WTC11 (cell line): ENCODE data around the gene ELOVL5. TPM values are rescaled to one million over a fixed set of nuclear protein-coding genes. Genes with fewer than 3 reads are reported as not detected.

ENCODE experiments used
- ATAC-seq: fragments of 200-7000 bp; cut with Tn5 transposase; 2 replicates; pipeline ENCODE4 v1.10.0; 2021; ENCODE audit warnings: mild to moderate bottlenecking, moderate library complexity
- CTCF ChIA-PET: fragments of 300-600 bp; sonication (Branson Sonifier 250); formaldehyde crosslinking; loops from one replicate; lab custom pipeline; 2021; ENCODE audit warnings: antibody characterized with exemption; lab: Charles Lee
- POLR2A ChIA-PET: fragments of 350-600 bp; sonication (Branson Sonifier 250); formaldehyde crosslinking; loops from one replicate; lab custom pipeline; 2021; ENCODE audit warnings: antibody characterized with exemption; lab: Charles Lee
- DNase-seq: peaks from one replicate; pipeline ENCODE4 v3.0.0; 2021; ENCODE audit warnings: low spot score
- H3K27ac Mint-ChIP-seq: 2 replicates; pipeline ENCODE4 v1.8.0; 2021; ENCODE audit warnings: mixed read lengths
- H3K27me3 Mint-ChIP-seq: 2 replicates; pipeline ENCODE4 v1.8.0; 2021; ENCODE audit warnings: low read depth, mild to moderate bottlenecking, moderate library complexity, mixed read lengths
- H3K36me3 Mint-ChIP-seq: 2 replicates; pipeline ENCODE4 v1.8.0; 2021; ENCODE audit warnings: mixed read lengths
- H3K4me1 Mint-ChIP-seq: 2 replicates; pipeline ENCODE4 v1.8.0; 2022; ENCODE audit warnings: mixed read lengths
- H3K4me3 Mint-ChIP-seq: 2 replicates; pipeline ENCODE4 v1.8.0; 2021; ENCODE audit warnings: mild to moderate bottlenecking, moderate library complexity, mixed read lengths
- H3K9me3 Mint-ChIP-seq: 2 replicates; pipeline ENCODE4 v1.8.0; 2021; ENCODE audit warnings: mixed read lengths
- ATF1 ChIP-seq: sonication (generic); formaldehyde crosslinking; IDR thresholded peaks from 2 replicates; pipeline ENCODE4 v1.8.1; 2023; ENCODE audit warnings: mild to moderate bottlenecking, moderate library complexity, missing genetic modification reagents
- CBFB ChIP-seq: sonication (generic); formaldehyde crosslinking; IDR thresholded peaks from 2 replicates; pipeline ENCODE4 v1.8.1; 2022; ENCODE audit warnings: mild to moderate bottlenecking, low read depth, missing genetic modification reagents
- CDX4 ChIP-seq: fragments of 250-450 bp; sonication (Bioruptor Pico); IDR thresholded peaks from 2 replicates; pipeline ENCODE4 v1.9.0; 2021; ENCODE audit warnings: moderate library complexity, mild to moderate bottlenecking, inconsistent platforms, borderline replicate concordance
- E2F1 ChIP-seq: sonication (generic); formaldehyde crosslinking; IDR thresholded peaks from 2 replicates; pipeline ENCODE4 v1.8.0; 2022; ENCODE audit warnings: mild to moderate bottlenecking, missing genetic modification reagents
- ELF4 ChIP-seq: sonication (generic); formaldehyde crosslinking; IDR thresholded peaks from 2 replicates; pipeline ENCODE4 v1.8.1; 2022; ENCODE audit warnings: low read depth, mild to moderate bottlenecking, moderate library complexity, missing genetic modification reagents
- EMX1 ChIP-seq: fragments of 250-450 bp; sonication (Bioruptor Pico); IDR thresholded peaks from 2 replicates; pipeline ENCODE4 v1.8.0; 2021; ENCODE audit warnings: mild to moderate bottlenecking
- ERG ChIP-seq: fragments of 250-450 bp; sonication (Bioruptor Pico); IDR thresholded peaks from 2 replicates; pipeline ENCODE4 v1.8.0; 2021; ENCODE audit warnings: mild to moderate bottlenecking
- ETV6 ChIP-seq: sonication (generic); formaldehyde crosslinking; IDR thresholded peaks from 2 replicates; pipeline ENCODE4 v1.8.1; 2022; ENCODE audit warnings: mild to moderate bottlenecking, missing genetic modification reagents
- FOXP1 ChIP-seq: sonication (generic); formaldehyde crosslinking; IDR thresholded peaks from 2 replicates; pipeline ENCODE4 v1.8.0; 2022; ENCODE audit warnings: missing genetic modification reagents, mild to moderate bottlenecking, moderate library complexity, borderline replicate concordance
- FOXP4 ChIP-seq: sonication (generic); formaldehyde crosslinking; IDR thresholded peaks from 2 replicates; pipeline ENCODE4 v1.8.0; 2022; ENCODE audit warnings: mild to moderate bottlenecking, missing genetic modification reagents
- KAT7 ChIP-seq: sonication (generic); formaldehyde crosslinking; IDR thresholded peaks from 2 replicates; pipeline ENCODE4 v1.8.1; 2023; ENCODE audit warnings: missing genetic modification reagents, mild to moderate bottlenecking, borderline replicate concordance
- MLX ChIP-seq: sonication (generic); formaldehyde crosslinking; IDR thresholded peaks from 2 replicates; pipeline ENCODE4 v1.8.1; 2023; ENCODE audit warnings: mild to moderate bottlenecking, missing genetic modification reagents, moderate library complexity
- MYBL2 ChIP-seq: sonication (generic); formaldehyde crosslinking; IDR thresholded peaks from 2 replicates; pipeline ENCODE4 v1.8.1; 2023; ENCODE audit warnings: mild to moderate bottlenecking, moderate library complexity, missing genetic modification reagents
- NFATC4 ChIP-seq: fragments of 250-450 bp; sonication (Bioruptor Pico); IDR thresholded peaks from 2 replicates; pipeline ENCODE4 v1.9.0; 2021; ENCODE audit warnings: mild to moderate bottlenecking
- NFYB ChIP-seq: sonication (generic); formaldehyde crosslinking; conservative IDR thresholded peaks from 2 replicates; pipeline ENCODE4 v1.8.0; 2022; ENCODE audit warnings: low read depth, missing genetic modification reagents
- OVOL2 ChIP-seq: fragments of 250-450 bp; sonication (Bioruptor Pico); IDR thresholded peaks from 2 replicates; pipeline ENCODE4 v1.9.0; 2021; ENCODE audit warnings: mild to moderate bottlenecking, borderline replicate concordance
- RELA ChIP-seq: sonication (generic); formaldehyde crosslinking; IDR thresholded peaks from 2 replicates; pipeline ENCODE4 v1.8.1; 2022; ENCODE audit warnings: missing genetic modification reagents, mild to moderate bottlenecking, borderline replicate concordance
- RORB ChIP-seq: fragments of 250-450 bp; sonication (Bioruptor Pico); IDR thresholded peaks from 2 replicates; pipeline ENCODE4 v1.9.0; 2021; ENCODE audit warnings: mild to moderate bottlenecking
- SMAD4 ChIP-seq: sonication (generic); formaldehyde crosslinking; IDR thresholded peaks from 2 replicates; pipeline ENCODE4 v1.8.0; 2022; ENCODE audit warnings: mild to moderate bottlenecking, missing genetic modification reagents
- TEAD1 ChIP-seq: sonication (generic); formaldehyde crosslinking; IDR thresholded peaks from 2 replicates; pipeline ENCODE4 v1.8.0; 2022; ENCODE audit warnings: mild to moderate bottlenecking, missing genetic modification reagents
- TP53 ChIP-seq: sonication (generic); formaldehyde crosslinking; IDR thresholded peaks from 2 replicates; pipeline ENCODE4 v1.8.1; 2023; ENCODE audit warnings: mild to moderate bottlenecking, missing genetic modification reagents
- ZNF396 ChIP-seq: fragments of 250-450 bp; sonication (Bioruptor Pico); IDR thresholded peaks from 2 replicates; pipeline ENCODE4 v1.8.0; 2021; ENCODE audit warnings: mild to moderate bottlenecking, moderate library complexity, borderline replicate concordance
- ZNF416 ChIP-seq: fragments of 250-450 bp; sonication (Bioruptor Pico); IDR thresholded peaks from 2 replicates; pipeline ENCODE4 v1.9.0; 2021; ENCODE audit warnings: mild to moderate bottlenecking, inconsistent platforms
- ZNF425 ChIP-seq: fragments of 250-450 bp; sonication (Bioruptor Pico); conservative IDR thresholded peaks from 2 replicates; pipeline ENCODE4 v1.9.0; 2021; ENCODE audit warnings: mild to moderate bottlenecking
- total RNA-seq: library from RNA; stranded (reverse); gene quantifications from 3 replicates; pipeline ENCODE4 v1.2.3, GENCODE V29; 2021

The ELOVL5 gene
- total RNA-seq, 1 experiment from 2014 or later = 122 TPM

- TF ChIP-seq EMX1 (CRISPR knock-in tag) (no peak), TEAD1 (CRISPR knock-in tag) (no peak), SMAD4 (CRISPR knock-in tag) (no peak), ERG (no peak), ATF1 (CRISPR knock-in tag) (no peak), RELA (no peak)
Observed at GRCh38 chr6:53394704-53395103, 46.0 kb upstream of the ELOVL5 start (continued).

GRCh38 chr6:53391170-53391569 lies 42.4 kb upstream of the ELOVL5 start:
- H3K9me3 Mint-ChIP-seq = peaks cover 17% of the 10 kb centered on the region
- no peak overlapping the region for H3K27ac Mint-ChIP-seq
- peaks cover 10% of the 10 kb centered on the region for H3K4me1 Mint-ChIP-seq
- DNase-seq = no peak
- TF ChIP-seq ELF4 (CRISPR knock-in tag) (no peak), CDX4 (CRISPR knock-in tag) (no peak), MLX (CRISPR knock-in tag) (no peak), NFYB (no peak), TEAD1 (CRISPR knock-in tag) (no peak), ZNF416 (CRISPR knock-in tag) (no peak), FOXP4 (CRISPR knock-in tag) (no peak), KAT7 (CRISPR knock-in tag) (no peak), TP53 (CRISPR knock-in tag) (no peak), OVOL2 (no peak), MYBL2 (CRISPR knock-in tag) (no peak)
- POLR2A ChIA-PET = no interaction called here
- H3K27me3 Mint-ChIP-seq = peaks cover 6% of the 10 kb centered on the region; the same call in 1 of the 2 replicates
- H3K4me3 Mint-ChIP-seq = no peak overlapping the region
- CTCF ChIA-PET = no interaction called here
- ATAC-seq = no peak
- H3K36me3 Mint-ChIP-seq = no peaks in the 10 kb centered on the region

GRCh38 chr6:53390010-53390409 lies 41.3 kb upstream of the ELOVL5 start:
- peak; percentile 62 for ATAC-seq
- Mint-ChIP-seq H3K36me3 (no peaks in the 10 kb centered on the region), H3K27ac (no peak overlapping the region), H3K4me3 (no peak overlapping the region), H3K9me3 (peaks cover 17% of the 10 kb centered on the region), H3K4me1 (peaks cover 10% of the 10 kb centered on the region), H3K27me3 (peaks cover 6% of the 10 kb centered on the region; the same call in 1 of the 2 replicates)
- ChIA-PET POLR2A (no interaction called here), CTCF (no interaction called here)
- no peak for DNase-seq
- no peak for TF ChIP-seq E2F1 (CRISPR knock-in tag)
- no peak for TF ChIP-seq CBFB (CRISPR knock-in tag)
- TF ChIP-seq ZNF425 (CRISPR knock-in tag) = no peak
- TF ChIP-seq ETV6 = no peak
- TF ChIP-seq NFATC4 (CRISPR knock-in tag) = no peak
- no peak for TF ChIP-seq ERG
- TF ChIP-seq ZNF396 (CRISPR knock-in tag) = no peak
- TF ChIP-seq RORB (CRISPR knock-in tag) = no peak
- no peak for TF ChIP-seq FOXP1 (CRISPR knock-in tag)
- no peak for TF ChIP-seq FOXP4 (CRISPR knock-in tag)
